IPS-NIHi11 (cell line): Measurements from ENCODE around the gene EML4.
"Not testable (repeated sequence)": the region's sequence is repeated elsewhere in the genome, so short reads cannot be mapped to it uniquely, and the experiment has no call there.

ENCODE experiments used
- DNase-seq: peaks from one replicate; pipeline ENCODE4 v3.0.0; 2012; ENCODE audit warnings: mixed read lengths, low spot score

Gene EML4

GRCh38 chr2:42360493-42360889 lies 191.3 kb downstream of the EML4 start:
- DNase-seq, result no peak

- peak; percentile 98 for DNase-seq
Observed at GRCh38 chr2:42360890-42361727, 192.0 kb downstream of the EML4 start, which contains the start of gene COX7A2L. Gene COX7A2L, minus strand, starts transcription at chr2:42361217. Its CDS starts 56 bp downstream, at chr2:42361161.

- no peak for DNase-seq
Observed at GRCh38 chr2:42361728-42362283, 192.7 kb downstream of the EML4 start.

GRCh38 chr2:42363413-42363812 lies 194.3 kb downstream of the EML4 start:
- no peak for DNase-seq

- no peak for DNase-seq
Observed at GRCh38 chr2:42364658-42365057, 195.5 kb downstream of the EML4 start.

- DNase-seq, result no peak
Observed at GRCh38 chr2:42366411-42366810, 197.3 kb downstream of the EML4 start.

- no peak for DNase-seq
Observed at GRCh38 chr2:42367835-42368234, 198.7 kb downstream of the EML4 start.

GRCh38 chr2:42368817-42369531 lies 199.8 kb downstream of the EML4 start:
- no peak for DNase-seq

- DNase-seq, result no peak
Observed at GRCh38 chr2:42369532-42370229, 200.5 kb downstream of the EML4 start.

GRCh38 chr2:42371611-42372473 lies 202.7 kb downstream of the EML4 start:
- DNase-seq, result no peak

- no peak for DNase-seq
Observed at GRCh38 chr2:42372474-42373200, 203.5 kb downstream of the EML4 start.

GRCh38 chr2:42376758-42377157 lies 207.6 kb downstream of the EML4 start:
- DNase-seq, result no peak

- no peak for DNase-seq
Observed at GRCh38 chr2:42378415-42378814, 209.3 kb downstream of the EML4 start.

GRCh38 chr2:42380026-42380425 lies 210.9 kb downstream of the EML4 start:
- DNase-seq, result not testable (repeated sequence)

GRCh38 chr2:42382144-42382543 lies 213.0 kb downstream of the EML4 start:
- no peak for DNase-seq
